Neuronal stem cell (in vitro differentiated cells): ENCODE results near the gene ZNG1C.
"Not testable (repeated sequence)": the region's sequence is repeated elsewhere in the genome, so short reads cannot be mapped to it uniquely, and the experiment has no call there.

Experiments
- DNase-seq: peaks from one replicate; pipeline ENCODE4 v3.0.0-alpha.2; 2013; ENCODE audit warnings: low spot score
- H2AFZ ChIP-seq: one replicate; pipeline ENCODE4 v1.6.1; 2013; ENCODE audit warnings: mild to moderate bottlenecking, low read length, inconsistent platforms
- H2AK5ac ChIP-seq: 2 replicates; pipeline ENCODE4 v1.6.1; 2013; ENCODE audit warnings: low read depth, mild to moderate bottlenecking, inconsistent platforms, low read length, moderate library complexity, mixed read lengths
- H2BK120ac ChIP-seq: 2 replicates; pipeline ENCODE4 v1.6.1; 2013; ENCODE audit warnings: low read depth, mild to moderate bottlenecking, inconsistent platforms, low read length, moderate library complexity, mixed read lengths
- H2BK12ac ChIP-seq: one replicate; pipeline ENCODE4 v1.6.1; 2013; ENCODE audit warnings: low read length, inconsistent platforms
- H2BK15ac ChIP-seq: 2 replicates; pipeline ENCODE4 v1.6.1; 2013; ENCODE audit warnings: mild to moderate bottlenecking, low read length, inconsistent platforms, mixed read lengths
- H2BK5ac ChIP-seq: one replicate; pipeline ENCODE4 v1.6.1; 2013; ENCODE audit warnings: inconsistent platforms, mild to moderate bottlenecking, low read length, moderate library complexity
- H3K14ac ChIP-seq: one replicate; pipeline ENCODE4 v1.6.1; 2013; ENCODE audit warnings: low read length, inconsistent platforms
- H3K18ac ChIP-seq: 2 replicates; pipeline ENCODE4 v1.6.1; 2013; ENCODE audit warnings: low read length, inconsistent platforms
- H3K23ac ChIP-seq: 2 replicates; pipeline ENCODE4 v1.6.1; 2013; ENCODE audit warnings: low read depth, mild to moderate bottlenecking, mixed read lengths, low read length, inconsistent platforms; ENCODE audit not compliant: poor library complexity
- H3K27ac ChIP-seq: replicated peaks from 3 replicates; pipeline ENCODE4 v1.5.1; 2013; ENCODE audit warnings: low read length, inconsistent platforms
- H3K27me3 ChIP-seq, 3 experiments: 2 replicates each; pipeline ENCODE4 v1.6.1; 2013; ENCODE audit warnings: low read length in 3 of 3, mild to moderate bottlenecking in 2 of 3, inconsistent platforms in 1 of 3, low read depth in 1 of 3, mixed read lengths in 1 of 3, moderate library complexity in 1 of 3; ENCODE audit not compliant: control insufficient read depth in 3 of 3, insufficient read depth in 3 of 3
- H3K36me3 ChIP-seq, 2 donors: replicated peaks in 1 of 2; 2 replicates each; pipeline ENCODE4 v1.6.1; 2013; ENCODE audit warnings: low read length in 2 of 2; ENCODE audit not compliant: control insufficient read depth in 2 of 2, insufficient read depth in 2 of 2
- H3K4ac ChIP-seq: 2 replicates; pipeline ENCODE4 v1.6.1; 2013; ENCODE audit warnings: inconsistent platforms, mild to moderate bottlenecking, low read length, moderate library complexity
- H3K4me1 ChIP-seq, 2 donors: 1 replicate in 1 of 2; 2 replicates in 1 of 2; pipeline ENCODE4 v1.6.1; 2013; ENCODE audit warnings: low read length in 2 of 2, low read depth in 1 of 2; ENCODE audit not compliant: control insufficient read depth in 2 of 2, insufficient read depth in 1 of 2
- H3K4me2 ChIP-seq: one replicate; pipeline ENCODE4 v1.6.1; 2013; ENCODE audit warnings: mild to moderate bottlenecking, low read length, inconsistent platforms; ENCODE audit not compliant: insufficient read depth, poor library complexity, severe bottlenecking
- H3K4me3 ChIP-seq, 2 donors: 2 replicates each; pipeline ENCODE4 v1.5.1; 2013; ENCODE audit warnings: low read length in 2 of 2, mild to moderate bottlenecking in 2 of 2, inconsistent platforms in 1 of 2, moderate library complexity in 1 of 2
- H3K79me1 ChIP-seq: one replicate; pipeline ENCODE4 v1.6.1; 2013; ENCODE audit warnings: low read depth, mild to moderate bottlenecking, inconsistent platforms, low read length, moderate library complexity
- H3K9ac ChIP-seq: one replicate; pipeline ENCODE4 v1.6.1; 2013; ENCODE audit warnings: mild to moderate bottlenecking, low read depth, low read length, inconsistent platforms; ENCODE audit not compliant: poor library complexity
- H3K9me3 ChIP-seq, 2 donors: replicated peaks in 1 of 2; 2 replicates each; pipeline versions ENCODE3 to v1.6.1; 2013; ENCODE audit warnings: low read length in 2 of 2, mild to moderate bottlenecking in 2 of 2, inconsistent platforms in 1 of 2, low read depth in 1 of 2, mixed read lengths in 1 of 2, moderate library complexity in 1 of 2; ENCODE audit not compliant: control insufficient read depth in 2 of 2, insufficient read depth in 1 of 2
- H4K8ac ChIP-seq: one replicate; pipeline ENCODE4 v1.6.1; 2013; ENCODE audit warnings: low read depth, mild to moderate bottlenecking, inconsistent platforms, low read length, moderate library complexity
- H4K91ac ChIP-seq: one replicate; pipeline ENCODE4 v1.6.1; 2013; ENCODE audit warnings: low read length, low read depth, mild to moderate bottlenecking, inconsistent platforms; ENCODE audit not compliant: poor library complexity
- WGBS, 2 donors: extraction: QIAGEN DNeasy Blood & Tissue Kit; methylation state at CpG; one replicate each; pipeline ENCODE4 v1.1.7; 2013; ENCODE audit warnings: missing lambda C conversion rate in 2 of 2, mixed read lengths in 1 of 2; ENCODE audit not compliant: insufficient read length in 2 of 2, insufficient replicate concordance in 1 of 2; ENCODE audit errors: extremely low coverage in 2 of 2; 5-methylcytosine and 5-hydroxymethylcytosine counted together

ZNG1C gene

GRCh38 chr9:68330531-68331173 is 88.9 kb downstream of the ZNG1C start:
- H3K4me1 ChIP-seq, H3K36me3 ChIP-seq, H2AK5ac ChIP-seq, H2BK120ac ChIP-seq, H3K4me2 ChIP-seq, H3K9ac ChIP-seq, H3K23ac ChIP-seq, H3K27me3 ChIP-seq, H2BK15ac ChIP-seq, H3K79me1 ChIP-seq, H3K14ac ChIP-seq, H4K91ac ChIP-seq, H2BK5ac ChIP-seq, H3K18ac ChIP-seq, H3K9me3 ChIP-seq, H2BK12ac ChIP-seq, H3K4me3 ChIP-seq, H4K8ac ChIP-seq, H3K4ac ChIP-seq, H3K27ac ChIP-seq, H2AFZ ChIP-seq, DNase-seq: not testable (repeated sequence)
- WGBS, 2 donors = no CpG with 5 or more reads among the region's 11 CpGs

- H3K27ac ChIP-seq, H3K23ac ChIP-seq, H2BK120ac ChIP-seq, H3K36me3 ChIP-seq, H2BK5ac ChIP-seq, H3K4me3 ChIP-seq, DNase-seq, H2BK15ac ChIP-seq, H4K91ac ChIP-seq, H2AFZ ChIP-seq, H3K9me3 ChIP-seq, H3K4me2 ChIP-seq, H2BK12ac ChIP-seq, H3K4me1 ChIP-seq, H3K9ac ChIP-seq, H3K4ac ChIP-seq, H3K79me1 ChIP-seq, H4K8ac ChIP-seq, H3K18ac ChIP-seq, H2AK5ac ChIP-seq, H3K14ac ChIP-seq, H3K27me3 ChIP-seq: not testable (repeated sequence)
- WGBS, 2 donors = no CpG with 5 or more reads among the region's 1 CpG
Measured at GRCh38 chr9:68332122-68332521, 90.3 kb downstream of the ZNG1C start.

- H2BK12ac ChIP-seq, H2BK5ac ChIP-seq, H3K36me3 ChIP-seq, H2BK15ac ChIP-seq, H3K9ac ChIP-seq, H3K14ac ChIP-seq, H3K18ac ChIP-seq, H3K79me1 ChIP-seq, H4K91ac ChIP-seq, H3K4me2 ChIP-seq, H2AK5ac ChIP-seq, H3K23ac ChIP-seq, H4K8ac ChIP-seq, H2AFZ ChIP-seq, H3K4me1 ChIP-seq, DNase-seq, H3K27ac ChIP-seq, H3K4me3 ChIP-seq, H2BK120ac ChIP-seq, H3K27me3 ChIP-seq, H3K9me3 ChIP-seq, H3K4ac ChIP-seq: not testable (repeated sequence)
- no CpG with 5 or more reads among the region's 3 CpGs for WGBS, 2 donors
Measured at GRCh38 chr9:68335935-68336334, 94.2 kb downstream of the ZNG1C start.

DNA sequence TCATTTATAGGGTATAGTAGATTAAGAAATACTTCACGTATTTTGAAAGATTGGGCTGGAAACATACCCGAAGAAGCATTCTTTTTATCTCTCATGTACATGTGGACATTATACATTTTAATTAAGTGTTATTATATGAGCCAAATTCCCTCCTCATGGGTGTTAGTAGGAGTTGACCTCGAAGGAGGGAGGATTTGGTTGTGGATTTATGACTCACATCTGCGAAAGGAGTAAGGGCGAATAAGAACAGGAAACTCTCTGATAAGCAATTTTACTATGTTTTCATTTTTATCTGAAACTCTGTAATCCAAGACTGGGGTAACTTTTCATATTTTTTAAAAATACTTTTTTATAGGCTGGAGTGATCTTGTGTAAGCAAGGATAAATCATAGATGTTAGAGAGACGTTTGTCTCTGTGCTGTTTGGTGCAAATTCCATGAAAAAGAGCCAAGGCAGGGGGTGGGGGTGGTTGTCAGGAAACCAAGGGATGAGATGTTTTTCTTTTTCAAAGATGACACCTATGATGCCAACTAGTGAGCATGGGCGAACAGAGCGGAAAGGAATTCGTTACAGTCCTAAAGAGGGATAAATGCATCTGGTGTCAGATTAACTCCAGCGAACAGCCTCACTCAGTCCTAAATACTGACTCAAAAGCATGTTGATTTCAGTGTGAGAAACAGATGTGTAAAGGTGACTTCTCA is 95.0 kb downstream of the ZNG1C start:
- no CpG with 5 or more reads among the region's 10 CpGs for WGBS, 2 donors
- not testable (repeated sequence) for H3K23ac ChIP-seq, H3K18ac ChIP-seq, H3K4me2 ChIP-seq, H3K4me3 ChIP-seq, H2BK5ac ChIP-seq, H3K9me3 ChIP-seq, H3K27ac ChIP-seq, H3K9ac ChIP-seq, H3K14ac ChIP-seq, H2BK15ac ChIP-seq, H4K8ac ChIP-seq, H3K4me1 ChIP-seq, DNase-seq, H2AFZ ChIP-seq, H2AK5ac ChIP-seq, H4K91ac ChIP-seq, H3K79me1 ChIP-seq, H3K36me3 ChIP-seq, H3K27me3 ChIP-seq, H2BK120ac ChIP-seq, H2BK12ac ChIP-seq, H3K4ac ChIP-seq
